SK-N-MC (cell line): ENCODE results near the gene ACVR1.

Source experiments
- DNase-seq: peaks from one replicate; pipeline ENCODE4 v3.0.0-alpha.2; 2011; ENCODE audit warnings: low read depth, low spot score
- H3K27ac ChIP-seq: fragments of 200-600 bp; sonication (generic); 2 replicates; pipeline ENCODE4 v1.5.1; 2016; ENCODE audit warnings: mixed run types
- H3K36me3 ChIP-seq: fragments of 200-600 bp; sonication (generic); 2 replicates; pipeline ENCODE4 v1.6.1; 2017; ENCODE audit warnings: antibody characterized with exemption, low read length, mixed read lengths; ENCODE audit not compliant: insufficient read depth
- H3K4me3 ChIP-seq: fragments of 200-600 bp; sonication (generic); 2 replicates; pipeline ENCODE4 v1.5.1; 2016
- H3K9ac ChIP-seq: fragments of 200-600 bp; sonication (generic); 2 replicates; pipeline ENCODE4 v1.8.0; 2017; ENCODE audit warnings: mixed run types, mixed read lengths; ENCODE audit not compliant: insufficient read length
- H3K9me3 ChIP-seq: fragments of 200-600 bp; sonication (generic); 2 replicates; pipeline ENCODE4 v1.6.1; 2017; ENCODE audit warnings: low read depth, mild to moderate bottlenecking, antibody characterized with exemption, low read length, moderate library complexity, mixed read lengths
- EZH2 ChIP-seq: fragments of 200-600 bp; sonication (generic); IDR thresholded peaks from one replicate; pipeline ENCODE4 v1.6.1; 2017; ENCODE audit warnings: antibody characterized with exemption
- FOXP2 ChIP-seq: optimal IDR thresholded peaks from 2 replicates; pipeline ENCODE3; 2011; ENCODE audit warnings: mild to moderate bottlenecking, moderate library complexity; ENCODE audit not compliant: insufficient read depth; ENCODE audit errors: extremely low read length, control extremely low read depth
- POLR2AphosphoS5 ChIP-seq: IDR thresholded peaks from 2 replicates; pipeline ENCODE4 v1.6.1; 2012; ENCODE audit warnings: mild to moderate bottlenecking, low read depth, low read length, borderline replicate concordance

The ACVR1 gene

GRCh38 chr2:157821519-157822131, 54.5 kb downstream of the ACVR1 start:
- Histone ChIP-seq H3K36me3 (0 out of 2 replicates have a peak, but pooled peaks cover 3% of the 10 kb centered on the region), H3K9me3 (no peaks in the 10 kb centered on the region), H3K9ac (no peak overlapping the region), H3K27ac (no peak overlapping the region), H3K4me3 (no peak overlapping the region)
- TF ChIP-seq POLR2AphosphoS5 (no peak), FOXP2 (no peak), EZH2 (no peak)
- no peak for DNase-seq

- Histone ChIP-seq H3K27ac (no peak overlapping the region), H3K4me3 (no peak overlapping the region), H3K36me3 (0 out of 2 replicates have a peak, but pooled peaks cover 3% of the 10 kb centered on the region), H3K9ac (no peak overlapping the region), H3K9me3 (no peaks in the 10 kb centered on the region)
- DNase-seq = no peak
- TF ChIP-seq EZH2 = no peak
- no peak for TF ChIP-seq POLR2AphosphoS5
- TF ChIP-seq FOXP2 = no peak
Measured at GRCh38 chr2:157820193-157820592, 55.9 kb downstream of the ACVR1 start.

GRCh38 chr2:157819761-157820160, 56.4 kb downstream of the ACVR1 start:
- 0 out of 2 replicates have a peak, but pooled peaks cover 3% of the 10 kb centered on the region for H3K36me3 ChIP-seq
- no peak for DNase-seq
- TF ChIP-seq POLR2AphosphoS5 (no peak), EZH2 (no peak), FOXP2 (no peak)
- H3K27ac ChIP-seq = no peak overlapping the region
- no peak overlapping the region for H3K9ac ChIP-seq
- H3K9me3 ChIP-seq = no peaks in the 10 kb centered on the region
- no peak overlapping the region for H3K4me3 ChIP-seq

- no peak for DNase-seq
- Histone ChIP-seq H3K9ac (no peak overlapping the region), H3K9me3 (no peaks in the 10 kb centered on the region), H3K36me3 (0 out of 2 replicates have a peak, but pooled peaks cover 3% of the 10 kb centered on the region), H3K27ac (no peak overlapping the region), H3K4me3 (no peak overlapping the region)
- TF ChIP-seq FOXP2 (no peak), POLR2AphosphoS5 (no peak), EZH2 (no peak)
Measured at GRCh38 chr2:157818227-157818626, 57.9 kb downstream of the ACVR1 start.

- TF ChIP-seq EZH2 (no peak), FOXP2 (no peak), POLR2AphosphoS5 (no peak)
Measured at GRCh38 chr2:157815421-157815820, 60.7 kb downstream of the ACVR1 start.

GRCh38 chr2:157813467-157813866, 62.7 kb downstream of the ACVR1 start:
- Histone ChIP-seq H3K36me3 (0 out of 2 replicates have a peak, but pooled peaks cover 3% of the 10 kb centered on the region), H3K4me3 (no peak overlapping the region), H3K27ac (no peak overlapping the region), H3K9me3 (no peaks in the 10 kb centered on the region), H3K9ac (no peak overlapping the region)
- TF ChIP-seq POLR2AphosphoS5 (no peak), EZH2 (no peak), FOXP2 (no peak)
- no peak for DNase-seq

More at GRCh38 chr2:157815421-157815820, 60.7 kb downstream of the ACVR1 start:
- no peak overlapping the region for H3K9ac ChIP-seq
- DNase-seq = no peak
- no peaks in the 10 kb centered on the region for H3K9me3 ChIP-seq
- no peak overlapping the region for H3K4me3 ChIP-seq
- no peak overlapping the region for H3K27ac ChIP-seq
- H3K36me3 ChIP-seq = 0 out of 2 replicates have a peak, but pooled peaks cover 3% of the 10 kb centered on the region

GRCh38 chr2:157810037-157810436, 66.1 kb downstream of the ACVR1 start:
- no peak for TF ChIP-seq FOXP2
- TF ChIP-seq POLR2AphosphoS5 = no peak
- no peak for TF ChIP-seq EZH2
- Histone ChIP-seq H3K9me3 (no peaks in the 10 kb centered on the region), H3K9ac (no peak overlapping the region), H3K36me3 (no peaks in the 10 kb centered on the region), H3K4me3 (no peak overlapping the region), H3K27ac (no peak overlapping the region)
- no peak for DNase-seq

GRCh38 chr2:157809212-157809611, 66.9 kb downstream of the ACVR1 start:
- DNase-seq = no peak
- no peak overlapping the region for H3K27ac ChIP-seq

GRCh38 chr2:157808421-157808820, 67.7 kb downstream of the ACVR1 start:
- Histone ChIP-seq H3K36me3 (no peaks in the 10 kb centered on the region), H3K9me3 (no peaks in the 10 kb centered on the region), H3K9ac (no peak overlapping the region), H3K4me3 (no peak overlapping the region), H3K27ac (no peak overlapping the region)
- TF ChIP-seq POLR2AphosphoS5 = no peak
- TF ChIP-seq EZH2 = no peak
- no peak for TF ChIP-seq FOXP2
- no peak for DNase-seq

More at GRCh38 chr2:157809212-157809611, 66.9 kb downstream of the ACVR1 start:
- no peaks in the 10 kb centered on the region for H3K36me3 ChIP-seq
- no peak overlapping the region for H3K4me3 ChIP-seq
- no peaks in the 10 kb centered on the region for H3K9me3 ChIP-seq
- no peak overlapping the region for H3K9ac ChIP-seq
- no peak for TF ChIP-seq POLR2AphosphoS5
- no peak for TF ChIP-seq FOXP2
- TF ChIP-seq EZH2 = no peak
